H1 (cell line): ENCODE data around the gene COPS7A. TPM values are rescaled to one million over a fixed set of nuclear protein-coding genes. Genes with fewer than 3 reads are reported as not detected.
A peak's percentile ranks its signal among the peaks of the same experiment; 100 is the strongest.

Experiments
- CTCF ChIA-PET: fragments of 300-600 bp; sonication (Branson Sonifier 250); formaldehyde crosslinking; loops from one replicate; lab custom pipeline; 2021; ENCODE audit not compliant: partially characterized antibody; lab: Charles Lee
- POLR2A ChIA-PET: fragments of 300-600 bp; sonication (Branson Sonifier 250); formaldehyde crosslinking; loops from one replicate; lab custom pipeline; 2021; ENCODE audit warnings: inconsistent platforms; ENCODE audit not compliant: partially characterized antibody; lab: Charles Lee
- DNase-seq, 2 experiments: peaks; one replicate each; pipeline versions ENCODE4 v3.0.0 to v3.0.0-alpha.2; 2010 to 2022; ENCODE audit warnings: low spot score in 2 of 2, low read depth in 1 of 2, mixed read lengths in 1 of 2
- FAIRE-seq: peaks from 2 replicates; lab custom pipeline; 2011; peaks lifted over from hg19 to GRCh38; lab: Jason Lieb, UNC
- H2AFZ ChIP-seq: 2 replicates; pipeline ENCODE4 v1.8.1; 2012; ENCODE audit warnings: low read length, inconsistent platforms
- H2AK5ac ChIP-seq: 2 replicates; pipeline ENCODE4 v1.6.1; 2013; ENCODE audit warnings: low read depth, low read length
- H2BK120ac ChIP-seq: replicated peaks from 2 replicates; pipeline ENCODE3; 2013; ENCODE audit warnings: low read depth, low read length, inconsistent platforms
- H2BK12ac ChIP-seq: 2 replicates; pipeline ENCODE4 v1.6.1; 2013; ENCODE audit warnings: low read depth, low read length
- H2BK15ac ChIP-seq: 2 replicates; pipeline ENCODE4 v1.6.1; 2013; ENCODE audit warnings: low read length
- H2BK20ac ChIP-seq: 2 replicates; pipeline ENCODE4 v1.6.1; 2013; ENCODE audit warnings: low read length
- H2BK5ac ChIP-seq: 2 replicates; pipeline ENCODE4 v1.6.1; 2013; ENCODE audit warnings: low read depth, low read length
- H3K14ac ChIP-seq: 2 replicates; pipeline ENCODE4 v1.6.1; 2013; ENCODE audit warnings: inconsistent platforms; ENCODE audit not compliant: insufficient read length
- H3K18ac ChIP-seq: 2 replicates; pipeline ENCODE4 v1.6.1; 2013; ENCODE audit warnings: low read length; ENCODE audit errors: extremely low read depth
- H3K23ac ChIP-seq: 2 replicates; pipeline ENCODE4 v1.6.1; 2013; ENCODE audit warnings: inconsistent platforms; ENCODE audit not compliant: insufficient read length
- H3K23me2 ChIP-seq: 2 replicates; pipeline ENCODE4 v1.6.1; 2013; ENCODE audit warnings: low read depth, low read length
- H3K27ac ChIP-seq: 2 replicates; pipeline ENCODE4 v1.6.1; 2011; ENCODE audit warnings: low read depth, low read length, inconsistent platforms
- H3K27me3 ChIP-seq, 4 experiments: replicated peaks in 1 of 4; 1 replicate in 1 of 4; 2 replicates in 3 of 4; pipeline versions ENCODE4 v1.6.1 to v1.8.1; 2011 to 2013; ENCODE audit warnings: low read length in 3 of 4, mild to moderate bottlenecking in 3 of 4, inconsistent platforms in 2 of 4, mixed read lengths in 2 of 4, moderate library complexity in 1 of 4; ENCODE audit not compliant: control insufficient read depth in 3 of 4, insufficient read depth in 3 of 4; ENCODE audit errors: extremely low read depth in 1 of 4
- H3K36me3 ChIP-seq, 4 experiments: 2 replicates each; pipeline versions ENCODE4 v1.6.1 to v1.8.1; 2011 to 2013; ENCODE audit warnings: mild to moderate bottlenecking in 4 of 4, low read length in 3 of 4, moderate library complexity in 2 of 4, control low read depth in 1 of 4, inconsistent platforms in 1 of 4; ENCODE audit not compliant: insufficient read depth in 4 of 4, control insufficient read depth in 2 of 4
- H3K4ac ChIP-seq: replicated peaks from 2 replicates; pipeline ENCODE3; 2013; ENCODE audit warnings: low read length, low read depth, mixed read lengths, inconsistent platforms; ENCODE audit not compliant: insufficient read length
- H3K4me1 ChIP-seq, 4 experiments: replicated peaks in 1 of 4; 1 replicate in 1 of 4; 2 replicates in 3 of 4; pipeline versions ENCODE4 v1.6.1 to v1.8.1; 2011 to 2013; ENCODE audit warnings: low read length in 3 of 4, inconsistent platforms in 2 of 4, mixed read lengths in 1 of 4; ENCODE audit not compliant: insufficient read depth in 4 of 4, control insufficient read depth in 3 of 4
- H3K4me2 ChIP-seq, 2 experiments: 2 replicates each; pipeline versions ENCODE4 v1.6.1 to v1.8.1; 2011 to 2013; ENCODE audit warnings: low read depth in 2 of 2, low read length in 2 of 2, control low read depth in 1 of 2, inconsistent platforms in 1 of 2, mild to moderate bottlenecking in 1 of 2; ENCODE audit not compliant: insufficient read depth in 1 of 2
- H3K4me3 ChIP-seq, 4 experiments: fragments of 200-600, 300-600 bp in 1 of 4; sonication (generic), shearing (Covaris generic), sonication (Bioruptor Twin) in 1 of 4; 2 replicates each; pipeline versions ENCODE4 v1.5.1 to v1.8.1; 2011 to 2016; ENCODE audit warnings: low read length in 4 of 4, low read depth in 3 of 4, control low read depth in 2 of 4, inconsistent platforms in 2 of 4, mild to moderate bottlenecking in 2 of 4, mixed read lengths in 1 of 4, moderate library complexity in 1 of 4; ENCODE audit not compliant: insufficient read depth in 2 of 4; ENCODE audit errors: extremely low read depth in 1 of 4
- H3K56ac ChIP-seq: replicated peaks from 2 replicates; pipeline ENCODE3; 2013; ENCODE audit warnings: low read depth, mild to moderate bottlenecking, mixed read lengths, low read length, inconsistent platforms; ENCODE audit not compliant: insufficient read length
- H3K79me1 ChIP-seq: 2 replicates; pipeline ENCODE4 v1.6.1; 2013; ENCODE audit warnings: low read depth, low read length, control low read depth
- H3K79me2 ChIP-seq, 2 experiments: 2 replicates each; pipeline versions ENCODE4 v1.6.1 to v1.8.1; 2012 to 2013; ENCODE audit warnings: low read length in 2 of 2, mild to moderate bottlenecking in 2 of 2, inconsistent platforms in 1 of 2; ENCODE audit not compliant: insufficient read depth in 2 of 2, control insufficient read depth in 1 of 2
- H3K9ac ChIP-seq, 4 experiments: replicated peaks in 1 of 4; 1 replicate in 1 of 4; 2 replicates in 3 of 4; pipeline versions ENCODE4 v1.6.1 to v1.8.1; 2011 to 2013; ENCODE audit warnings: low read depth in 3 of 4, low read length in 3 of 4, control low read depth in 2 of 4, mild to moderate bottlenecking in 2 of 4, moderate library complexity in 2 of 4, inconsistent platforms in 1 of 4; ENCODE audit errors: extremely low read depth in 1 of 4
- H3K9me3 ChIP-seq, 2 experiments: 2 replicates each; pipeline versions ENCODE4 v1.6.1 to v1.8.1; 2012 to 2013; ENCODE audit warnings: mild to moderate bottlenecking in 2 of 2, moderate library complexity in 2 of 2, control low read depth in 1 of 2, inconsistent platforms in 1 of 2, low read depth in 1 of 2, low read length in 1 of 2, mixed read lengths in 1 of 2; ENCODE audit not compliant: insufficient read depth in 2 of 2
- H4K20me1 ChIP-seq, 2 experiments: replicated peaks in 1 of 2; 2 replicates each; pipeline versions ENCODE3 to v1.8.1; 2011 to 2013; ENCODE audit warnings: inconsistent platforms in 2 of 2, low read length in 2 of 2, mild to moderate bottlenecking in 1 of 2; ENCODE audit not compliant: insufficient read depth in 2 of 2, control insufficient read depth in 1 of 2
- H4K5ac ChIP-seq: 2 replicates; pipeline ENCODE4 v1.6.1; 2013; ENCODE audit warnings: low read length, low read depth, mixed read lengths, inconsistent platforms; ENCODE audit not compliant: insufficient read length
- H4K8ac ChIP-seq: 2 replicates; pipeline ENCODE4 v1.8.0; 2013; ENCODE audit warnings: mild to moderate bottlenecking, moderate library complexity, low read length, inconsistent platforms; ENCODE audit not compliant: insufficient read depth; ENCODE audit errors: extremely low read depth
- H4K91ac ChIP-seq: replicated peaks from 2 replicates; pipeline ENCODE3; 2013; ENCODE audit warnings: low read length, mixed read lengths, inconsistent platforms; ENCODE audit not compliant: insufficient read length
- ASH2L ChIP-seq: fragments of 200-600, 300-600 bp; sonication (generic); IDR thresholded peaks from one replicate; pipeline ENCODE4 v1.7.1; 2017; ENCODE audit warnings: low read length
- E2F6 ChIP-seq: IDR thresholded peaks from 2 replicates; pipeline ENCODE4 v1.6.1; 2012; ENCODE audit warnings: inconsistent platforms
- EGR1 ChIP-seq: IDR thresholded peaks from 2 replicates; pipeline ENCODE4 v1.6.1; 2011; ENCODE audit warnings: low read depth, low read length, borderline replicate concordance
- EP300 ChIP-seq, 2 experiments: IDR thresholded peaks; 1 replicate in 1 of 2; 2 replicates in 1 of 2; pipeline ENCODE4 v1.6.1; 2011 to 2012; ENCODE audit warnings: low read depth in 2 of 2, low read length in 2 of 2, mild to moderate bottlenecking in 2 of 2, borderline replicate concordance in 1 of 2, inconsistent platforms in 1 of 2, moderate library complexity in 1 of 2
- MAX ChIP-seq: IDR thresholded peaks from 2 replicates; pipeline ENCODE4 v1.6.1; 2012; ENCODE audit warnings: inconsistent platforms
- POLR2AphosphoS5 ChIP-seq: IDR thresholded peaks from 2 replicates; pipeline ENCODE4 v1.6.1; 2011; ENCODE audit warnings: low read depth, low read length
- RBBP5 ChIP-seq: IDR thresholded peaks from 2 replicates; pipeline ENCODE4 v1.7.1; 2012; ENCODE audit warnings: low read depth, mild to moderate bottlenecking, inconsistent platforms, low read length, moderate library complexity, borderline replicate concordance
- SIN3A ChIP-seq, 2 experiments: IDR thresholded peaks in 1 of 2; conservative IDR thresholded peaks in 1 of 2; 2 replicates each; pipeline ENCODE4 v1.6.1; 2011 to 2012; ENCODE audit warnings: low read length in 2 of 2, improper control_type of control experiment in 1 of 2, low read depth in 1 of 2, mild to moderate bottlenecking in 1 of 2
- TBP ChIP-seq: IDR thresholded peaks from 2 replicates; pipeline ENCODE4 v1.6.1; 2011; ENCODE audit warnings: low read depth, low read length, improper control_type of control experiment
- WGBS, 2 experiments: shearing (Covaris generic) in 1 of 2; methylation state at CpG; one replicate each; pipeline versions ENCODE4 v1.1.6 to v1.1.7; 2013 to 2015; ENCODE audit warnings: low lambda C conversion rate in 2 of 2, mixed read lengths in 2 of 2, inconsistent platforms in 1 of 2, low coverage in 1 of 2, missing lambda C conversion rate in 1 of 2; ENCODE audit not compliant: insufficient replicate concordance in 2 of 2, insufficient coverage in 1 of 2, insufficient read length in 1 of 2; ENCODE audit errors: extremely low coverage in 1 of 2, missing lambda C conversion rate in 1 of 2; 5-methylcytosine and 5-hydroxymethylcytosine counted together
- polyA plus RNA-seq, 7 experiments: library from polyadenylated mRNA; depleted of rRNA in 3 of 7; stranded (reverse) in 5 of 7; unstranded in 2 of 7; fragments of >200 nt in 5 of 7; fragments of 200-250 nt in 2 of 7; gene quantifications; 1 replicate in 5 of 7; 2 replicates in 1 of 7; 4 replicates in 1 of 7; pipeline versions ENCODE4 v1.2.1 to v1.2.3, GENCODE V29; 2011 to 2013; ENCODE audit warnings: missing spikeins in 2 of 7, mixed read lengths in 2 of 7
- total RNA-seq: library from RNA; stranded (reverse); fragmentation: NEBNext Ultra II Directional; extraction: Animal tissue kit (Norgen Biotek cat#: 25700); gene quantifications from 2 replicates; pipeline ENCODE4 v1.2.1, GENCODE V29; 2021

COPS7A gene
- total and polyA plus RNA-seq, 2 of the 8 experiments (the other 6 are each of a cell fraction or from before 2014, with no cell fraction given): 44.5 to 95.9 TPM

DNA sequence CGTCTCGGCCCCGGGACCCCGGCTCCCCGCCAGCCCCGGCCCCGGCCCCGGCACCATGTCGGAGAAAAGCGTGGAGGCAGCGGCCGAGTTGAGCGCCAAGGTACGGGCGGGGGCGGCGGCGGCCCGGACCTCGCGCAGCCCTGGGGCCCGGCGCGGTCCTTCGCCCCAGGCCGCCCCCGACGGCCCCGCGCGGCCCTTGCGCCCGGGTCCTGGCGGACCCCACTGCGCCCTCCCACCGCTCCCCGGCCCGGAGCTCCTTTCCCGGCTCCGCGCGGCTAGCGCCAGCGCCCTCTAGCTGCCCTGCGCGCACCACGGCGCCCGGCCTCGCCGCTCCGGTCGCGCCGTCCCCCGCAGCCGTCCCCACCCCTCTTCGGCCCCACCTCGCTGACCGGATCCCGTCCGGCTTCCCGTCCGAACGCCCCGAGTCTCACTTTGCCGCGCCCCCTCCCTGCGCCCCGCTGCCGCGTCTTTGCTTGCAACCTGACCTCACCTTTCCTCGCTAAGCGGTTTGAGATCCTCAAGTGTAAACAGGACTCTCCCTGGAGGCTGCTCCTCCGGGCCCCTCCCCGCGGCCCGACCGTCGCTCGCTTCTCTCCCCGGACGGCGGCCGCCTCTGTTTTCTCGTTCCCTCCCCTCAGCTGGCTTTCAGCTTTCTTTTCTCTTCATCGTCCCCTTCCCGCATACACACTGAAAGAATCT, 43.0 kb downstream of the COPS7A start:
- FAIRE-seq (no peak), DNase-seq (peak in 1 of 2 experiments; percentile 85)
- 0 out of 2 replicates have a peak overlapping the region, but pooled peaks have one; percentile 17 for H2BK12ac ChIP-seq
- peak overlapping the region; percentile 51 to 89 (median 60); a peak in 6 of 7 replicates for H3K9ac ChIP-seq
- H3K27me3 ChIP-seq: no peaks in the 10 kb centered on the region; a peak in 1 of 7 replicates
- CTCF ChIA-PET: interaction anchor here (0.7 to 29.6 kb wide), 11 partner anchors 8 to 153 kb away, joined by 3 to 532 read pairs (median 4); partner anchors contain the start of genes GNB3, GPR162, MLF2 and P3H3
- H3K18ac ChIP-seq: peak overlapping the region; percentile 60; the same call in 1 of the 2 replicates
- H2AK5ac ChIP-seq: no peak overlapping the region
- H3K4me2 ChIP-seq: peak overlapping the region; percentile 88 to 100
- H3K4me1 ChIP-seq: peaks cover 11 to 32% (median 20%) of the 10 kb centered on the region in 4 experiments
- H4K20me1 ChIP-seq: peaks cover 6 to 19% of the 10 kb centered on the region in 2 experiments
- H3K4me3 ChIP-seq: peak overlapping the region; percentile 83 to 98 (median 87)
- POLR2A ChIA-PET: interaction anchor here (0.7 to 11.6 kb wide), 24 partner anchors 9 to 231 kb away, joined by 3 to 151 read pairs (median 4); partner anchors contain the start of genes CD4, CDCA3, GPR162 and MLF2
- 4% methylated on average over 24 of the region's 88 CpGs; no CpG with 5 or more reads in 1 of the 2 experiments for WGBS, 2 experiments
- no peak overlapping the region for H2BK15ac ChIP-seq
- no peak overlapping the region for H2BK20ac ChIP-seq
- H3K79me2 ChIP-seq: peaks cover 4 to 25% of the 10 kb centered on the region in 2 experiments; a peak in 2 of 4 replicates
- no peak overlapping the region for H4K91ac ChIP-seq
- H3K27ac ChIP-seq: no peak overlapping the region
- no peak overlapping the region for H2BK5ac ChIP-seq
- no peak overlapping the region for H2BK120ac ChIP-seq
- H3K4ac ChIP-seq: peak overlapping the region; percentile 9
- H3K23me2 ChIP-seq: peaks cover 13% of the 10 kb centered on the region
- peaks cover 0 to 21% (median 5%) of the 10 kb centered on the region in 4 experiments; a peak in 6 of 8 replicates for H3K36me3 ChIP-seq
- H3K9me3 ChIP-seq: no peaks in the 10 kb centered on the region
- H3K23ac ChIP-seq: no peak overlapping the region
- H3K14ac ChIP-seq: no peak overlapping the region
- H3K56ac ChIP-seq: peak overlapping the region; percentile 50
- no peak overlapping the region; the same call in 1 of the 2 replicates for H4K8ac ChIP-seq
- H2AFZ ChIP-seq: no peak overlapping the region
- no peak overlapping the region for H4K5ac ChIP-seq
- H3K79me1 ChIP-seq: 0 out of 2 replicates have a peak, but pooled peaks cover 2% of the 10 kb centered on the region
- TF ChIP-seq SIN3A (conservative IDR thresholded peaks at IDR 0.05 in 1 of 2, IDR thresholded peaks at IDR 0.05 in 1 of 2; ENCODE audit: low read depth in 1 of 2, low read length in 2 of 2) (peak; percentile 31 to 65; a peak in 1 of 4 replicates), EP300 (IDR thresholded peaks at IDR 0.05; ENCODE audit: borderline replicate concordance in 1 of 2, low read depth in 2 of 2, low read length in 2 of 2) (0 out of 3 replicates have a peak, but pooled peaks of 1 of the 2 experiments have one; percentile 4), EGR1 (0 out of 2 replicates have a peak, but pooled peaks have one; percentile 50), E2F6 (peak; percentile 19; the same call in 1 of the 2 replicates), ASH2L (peak; percentile 49), MAX (peak; percentile 17; the same call in 1 of the 2 replicates), TBP (0 out of 2 replicates have a peak, but pooled peaks have one; percentile 18), POLR2AphosphoS5 (no peak), RBBP5 (peak; percentile 47; the same call in 1 of the 2 replicates)
